ENCODE results near the gene RAB25.
"Not testable (repeated sequence)": the region's sequence is repeated elsewhere in the genome, so short reads cannot be mapped to it uniquely, and the experiment has no call there.

RAB25 gene

GRCh38 chr1:156060937-156061636 lies at the start of gene RAB25:
RAB25 (plus strand) TSS chr1:156061160; CDS start chr1:156061401, 241 bp downstream.
- DNase-seq, result no peak

DNA sequence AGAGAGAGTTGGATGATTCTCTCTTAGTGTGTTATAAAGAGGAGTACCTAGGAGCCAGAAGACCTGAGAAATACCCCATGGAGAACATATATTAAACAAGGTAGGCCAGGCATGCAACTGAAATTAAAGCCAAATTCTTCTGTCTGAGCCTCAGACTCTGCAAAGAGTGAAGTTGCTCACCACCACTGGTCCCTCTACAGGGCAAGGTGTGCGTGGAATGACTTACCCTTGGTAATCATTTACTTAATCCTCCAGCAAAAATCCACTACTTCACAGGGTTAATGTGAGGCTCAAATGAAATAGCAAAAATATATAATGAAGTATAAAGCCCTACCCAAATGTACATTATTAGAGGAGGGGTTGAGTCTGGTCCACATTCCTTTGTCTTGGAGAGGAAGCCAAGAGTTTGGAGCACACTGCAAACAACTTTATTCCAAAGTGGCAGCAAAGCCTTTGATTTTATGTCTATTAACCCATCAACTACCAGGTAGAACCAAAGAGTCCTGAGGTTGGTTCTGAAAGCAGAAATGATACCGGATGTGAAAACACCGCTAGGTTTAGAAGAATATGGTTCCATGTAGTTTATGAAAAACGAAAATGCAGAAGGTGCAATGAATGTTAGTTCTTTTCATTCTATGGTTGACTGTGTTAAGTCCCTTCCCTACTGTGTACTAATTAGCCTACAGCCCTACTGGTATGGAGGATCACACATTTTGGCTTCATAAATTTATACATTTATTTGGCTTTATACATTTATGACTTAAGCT lies 48.7 kb upstream of the RAB25 start:
- DNase-seq, result no peak

- no peak for DNase-seq
Observed at GRCh38 chr1:156014829-156015228, 46.1 kb upstream of the RAB25 start.

DNA sequence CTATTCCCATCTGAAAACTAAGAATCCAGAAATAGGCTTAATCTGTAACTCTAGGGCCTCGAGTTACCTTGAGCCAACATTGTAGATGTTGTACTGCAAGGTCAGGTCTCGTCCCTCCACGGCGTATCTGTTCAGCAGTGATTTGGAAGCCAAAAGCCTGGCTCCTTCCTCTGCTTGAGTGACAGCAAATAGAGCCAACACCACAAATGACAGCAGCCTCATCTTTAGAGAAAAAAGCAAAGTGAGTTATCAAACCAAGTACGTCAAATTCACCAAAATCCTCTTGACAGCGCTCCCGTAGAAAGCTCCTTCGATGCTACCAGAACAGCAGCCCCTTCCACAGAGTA lies 41.0 kb upstream of the RAB25 start:
- DNase-seq, result no peak

- peak; percentile 90 for DNase-seq
Observed at GRCh38 chr1:156020293-156021092, 40.5 kb upstream of the RAB25 start, which contains the start of gene SSR2. SSR2 (minus strand) TSS chr1:156020951; CDS start chr1:156020167, 784 bp downstream.

DNA sequence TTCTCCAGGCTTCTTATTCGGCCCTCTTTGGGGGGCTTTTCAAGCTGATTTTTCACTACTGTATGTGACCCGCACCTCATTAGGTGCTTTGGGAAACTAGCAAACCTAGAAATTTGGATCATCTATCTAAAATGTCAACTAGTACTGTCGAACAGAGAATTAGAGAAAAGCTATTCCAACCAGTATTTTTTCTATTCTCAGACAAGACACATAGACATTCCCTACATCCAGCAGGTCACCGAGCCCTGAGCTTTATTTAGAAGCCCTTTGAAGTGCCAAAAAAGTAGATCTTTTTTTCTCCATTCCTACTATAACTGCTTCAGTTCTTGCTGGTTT lies 39.9 kb upstream of the RAB25 start:
- no peak for DNase-seq

GRCh38 chr1:156021954-156022353 lies 39.0 kb upstream of the RAB25 start:
- no peak for DNase-seq

DNA sequence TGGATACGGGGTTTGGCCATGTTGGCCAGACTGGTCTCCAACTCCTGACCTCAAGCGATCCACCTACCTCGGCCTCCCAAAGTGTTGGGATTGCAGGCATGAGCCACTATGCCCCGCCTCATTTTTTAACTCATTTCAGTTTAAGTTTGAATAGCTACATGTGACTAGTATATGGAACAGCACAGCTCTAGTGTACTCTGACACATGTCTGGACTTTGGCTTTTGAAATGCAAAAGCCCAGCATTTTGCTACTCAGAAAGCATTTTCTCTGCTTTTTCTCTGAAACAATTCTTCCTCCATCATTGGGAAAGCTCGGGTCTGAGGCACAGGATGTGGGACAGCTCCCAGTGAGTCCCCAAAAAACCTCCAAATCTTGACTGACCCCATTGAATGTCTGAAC lies 36.2 kb upstream of the RAB25 start:
- DNase-seq, result no peak

DNA sequence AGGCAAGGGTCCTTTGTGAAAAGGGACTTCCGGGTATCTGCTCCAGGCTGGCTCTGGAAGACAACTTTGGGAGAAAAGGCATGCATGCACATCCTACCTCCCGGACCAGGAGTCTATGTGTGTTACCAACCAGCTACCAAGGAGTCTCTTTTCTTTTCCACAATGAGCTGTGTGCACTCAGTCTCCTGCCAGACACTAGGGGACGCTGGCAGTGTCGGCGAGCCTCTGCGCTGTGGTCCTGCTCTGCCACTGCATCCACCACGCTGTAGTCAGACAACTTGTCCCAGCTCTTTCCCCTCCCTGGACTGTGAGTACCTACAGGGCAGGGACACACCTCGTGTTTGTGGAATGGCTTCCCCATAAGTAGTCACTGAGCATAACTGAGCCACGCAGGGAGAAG lies 35.1 kb upstream of the RAB25 start:
- DNase-seq, result peak; percentile 42

DNA sequence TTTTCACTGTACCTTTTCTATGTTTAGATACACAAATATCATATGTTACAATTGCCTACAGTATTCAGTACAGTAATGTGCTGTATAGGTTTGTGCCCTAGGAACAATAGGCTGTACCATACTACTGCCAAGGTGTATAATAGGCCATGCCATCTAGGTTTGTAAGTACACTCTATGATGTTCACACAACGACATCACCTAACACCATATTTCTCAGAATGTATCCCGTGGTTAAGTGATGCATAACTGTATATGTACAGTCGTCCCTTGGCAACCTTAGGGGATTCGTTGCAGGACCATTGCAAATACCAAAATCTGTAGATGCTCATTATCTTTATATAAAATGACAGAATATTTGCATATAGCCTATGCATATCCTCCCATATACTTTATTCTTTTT lies 34.4 kb upstream of the RAB25 start:
- no peak for DNase-seq

DNA sequence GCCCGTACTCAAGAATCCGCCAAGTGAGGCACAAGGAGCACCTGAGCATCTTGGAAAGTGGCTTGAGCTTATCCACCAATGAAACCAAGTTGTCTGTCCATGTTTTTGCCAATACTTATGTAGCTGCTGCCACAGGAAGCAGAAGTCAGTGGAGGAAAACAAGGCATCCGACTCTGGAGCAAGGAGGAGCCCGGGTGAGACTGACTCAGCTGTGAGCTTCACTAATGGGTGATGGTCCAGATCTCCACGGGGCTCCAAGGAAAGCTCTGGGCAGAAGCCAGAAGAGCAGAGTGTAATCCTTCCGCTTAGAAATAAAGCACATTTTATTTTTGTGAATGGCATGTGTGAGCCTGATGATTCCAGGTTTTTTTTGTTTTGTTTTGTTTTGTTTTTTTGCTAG lies 27.9 kb upstream of the RAB25 start:
- no peak for DNase-seq

DNA sequence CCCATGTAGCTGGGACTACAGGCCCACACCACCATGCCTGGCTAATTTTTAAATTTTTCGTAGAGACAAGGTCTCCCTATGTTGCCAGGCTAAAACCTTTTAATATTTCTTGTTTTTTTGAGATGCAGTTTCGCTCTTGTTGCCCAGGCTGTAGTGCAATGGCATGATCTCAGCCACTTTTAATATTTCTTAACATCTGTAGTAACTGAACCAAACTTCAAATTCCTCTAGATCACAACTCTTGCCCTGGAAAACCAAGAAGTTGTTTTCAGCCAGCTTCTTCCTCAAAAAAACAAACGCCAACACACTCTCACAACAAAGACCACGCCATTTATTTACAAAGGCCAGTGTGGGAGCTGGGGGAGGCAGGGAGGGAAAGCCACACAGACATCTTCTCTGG lies 26.0 kb upstream of the RAB25 start:
- not testable (repeated sequence) for DNase-seq

- DNase-seq, result no peak
Observed at GRCh38 chr1:156042828-156043227, 18.1 kb upstream of the RAB25 start.

DNA sequence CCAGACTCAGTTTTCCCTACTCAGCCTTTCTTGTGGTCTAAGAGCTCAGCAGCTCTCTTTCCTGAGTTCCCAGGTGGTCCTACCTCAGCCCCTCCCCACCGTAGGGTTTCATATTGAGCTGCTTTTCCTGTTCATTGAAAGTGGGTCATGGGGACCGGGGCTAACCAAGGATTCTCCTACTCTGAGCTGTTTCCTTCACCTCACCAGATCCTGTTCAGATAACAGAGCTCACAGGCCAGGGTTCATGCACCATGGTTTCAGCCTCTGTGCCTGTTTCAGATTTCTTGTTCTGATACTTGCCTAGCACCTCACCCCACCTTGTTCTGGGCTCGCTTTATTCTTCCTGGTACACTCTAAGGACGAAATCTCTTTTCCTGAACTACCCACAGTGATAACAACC lies 15.9 kb upstream of the RAB25 start:
- no peak for DNase-seq

DNA sequence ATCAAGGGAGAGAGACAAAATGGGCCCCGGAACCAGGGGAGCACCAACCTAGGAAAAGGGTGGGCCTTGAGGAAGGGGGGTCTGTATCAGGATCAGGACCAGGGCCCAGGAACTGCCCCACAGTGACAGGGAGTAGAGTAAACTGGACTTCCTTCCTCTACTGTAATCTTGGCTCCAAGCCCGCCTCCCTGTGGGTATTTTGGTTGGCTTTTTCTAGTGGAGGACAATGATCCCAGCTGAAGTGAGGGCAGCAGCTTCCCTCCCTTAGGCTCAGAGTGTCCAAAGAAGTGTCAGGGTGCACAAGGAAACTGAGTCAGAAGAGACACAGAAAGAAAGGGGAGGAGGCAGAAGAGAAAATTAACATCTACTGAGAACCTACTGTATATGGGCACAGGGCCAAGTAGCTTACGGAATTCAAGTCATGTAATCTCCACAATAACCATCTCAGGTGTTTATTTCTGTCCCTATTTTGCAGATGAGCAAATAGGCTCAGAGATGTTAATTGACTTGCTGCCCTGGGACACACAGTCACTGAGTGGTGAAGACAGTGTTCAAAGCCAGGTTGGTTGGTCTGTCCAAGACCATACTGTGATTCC lies 12.2 kb upstream of the RAB25 start:
- no peak for DNase-seq

DNA sequence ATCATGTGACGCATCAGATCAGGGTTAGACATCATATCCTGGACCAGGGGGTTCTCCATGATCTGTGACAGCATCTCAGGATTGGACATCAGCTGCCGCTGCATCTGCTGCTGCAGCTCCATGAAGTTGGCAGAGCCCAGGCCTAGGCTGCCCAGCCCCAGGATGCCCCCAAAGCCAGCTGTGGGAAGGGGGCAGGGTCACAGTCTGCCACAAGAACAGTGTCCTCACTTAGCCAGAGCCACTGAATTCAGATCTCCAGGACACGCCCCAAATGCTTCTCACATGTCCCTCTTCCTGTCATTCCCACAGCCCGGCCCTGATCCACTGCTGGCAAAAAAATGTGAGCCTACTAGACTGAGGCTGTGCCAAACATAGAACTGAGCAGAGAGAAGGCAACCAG lies 10.6 kb upstream of the RAB25 start:
- DNase-seq, result no peak

- DNase-seq, result no peak
Observed at GRCh38 chr1:156051011-156051725, 9.8 kb upstream of the RAB25 start.

DNA sequence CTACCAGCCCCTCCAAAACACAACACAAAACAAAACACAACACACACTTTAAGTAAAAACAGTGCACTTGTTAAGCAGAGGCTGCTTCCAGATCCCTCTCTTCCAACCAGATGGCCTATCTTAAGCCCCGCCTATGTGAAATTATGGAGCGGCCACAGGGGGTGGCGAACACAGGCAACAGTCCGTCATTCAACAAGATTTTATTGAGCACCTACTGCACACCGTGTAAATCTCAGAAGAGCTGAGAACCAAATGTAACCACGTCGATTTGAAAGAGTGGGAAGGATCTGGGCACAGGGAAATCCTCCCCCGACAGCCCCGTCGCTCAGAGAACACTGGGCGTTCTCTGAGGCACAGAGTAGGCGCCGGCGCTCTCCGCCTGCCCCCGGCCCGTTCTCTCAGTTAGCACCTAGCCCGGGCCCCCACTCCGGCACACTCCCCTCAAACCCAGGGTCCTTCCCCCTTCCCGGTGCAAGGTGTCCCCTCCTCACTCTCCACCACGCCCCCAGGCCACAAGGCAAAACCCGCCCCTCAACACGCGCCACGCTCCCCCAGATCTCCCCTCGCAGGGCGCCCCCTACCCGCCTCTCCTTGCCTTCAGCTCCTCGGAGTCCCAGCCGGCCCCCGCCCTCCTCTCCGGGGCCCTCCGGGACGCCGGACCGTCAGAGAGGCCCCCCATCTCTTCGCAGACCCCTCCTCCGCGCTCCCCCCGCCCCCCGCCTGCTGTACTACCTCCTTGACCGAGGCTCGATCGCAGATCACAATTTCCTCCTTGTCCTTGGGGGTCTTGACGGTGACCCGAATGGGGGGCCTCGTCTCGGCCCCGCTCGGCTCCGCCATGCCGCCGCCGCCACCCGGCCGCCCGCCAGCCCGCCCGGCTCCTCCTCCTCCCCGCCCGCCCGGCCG lies 7.8 kb upstream of the RAB25 start:
- DNase-seq, result peak; percentile 71

DNA sequence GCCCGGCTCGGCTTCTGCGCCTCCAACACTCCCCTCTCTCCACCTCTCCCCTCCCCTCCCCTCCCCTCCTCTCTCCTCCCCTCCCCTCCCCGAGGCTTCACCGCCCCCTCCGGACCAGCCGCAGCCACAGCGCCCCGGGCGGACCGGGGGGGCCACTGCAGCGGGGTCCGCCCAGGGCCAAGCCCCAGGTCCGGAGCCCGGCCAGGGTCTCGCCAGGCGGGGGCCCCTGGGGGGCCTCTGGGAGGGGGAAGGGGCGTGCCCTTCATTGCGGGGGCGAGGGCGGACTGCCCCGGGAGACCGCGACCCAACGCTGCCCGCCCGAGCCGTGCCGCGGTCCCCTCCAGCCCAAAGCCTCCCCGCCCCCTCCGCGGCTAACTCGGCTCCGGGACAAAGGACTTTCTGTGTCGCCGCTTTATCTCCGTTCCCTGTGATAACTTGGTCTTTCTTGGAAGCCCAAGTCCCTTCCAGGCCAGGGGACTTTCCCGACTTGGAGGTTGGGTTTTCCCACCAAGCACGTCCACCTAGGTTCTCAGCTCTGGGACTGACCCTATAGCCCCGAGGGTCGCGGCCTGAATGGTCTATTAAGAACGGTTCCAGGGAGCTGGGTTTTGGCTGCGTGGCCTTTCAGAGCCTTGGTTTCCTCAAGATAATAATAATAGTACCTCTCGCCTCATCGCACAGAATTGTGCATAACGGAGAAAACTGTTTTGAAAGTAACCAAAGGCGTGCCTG lies 7.0 kb upstream of the RAB25 start, which contains the start of gene UBQLN4:
TSS of gene UBQLN4 (minus strand) at position 31 of the 732 bp plus-strand sequence. CDS start 97 bp downstream, outside the sequence.
- peak; percentile 89 for DNase-seq

DNA sequence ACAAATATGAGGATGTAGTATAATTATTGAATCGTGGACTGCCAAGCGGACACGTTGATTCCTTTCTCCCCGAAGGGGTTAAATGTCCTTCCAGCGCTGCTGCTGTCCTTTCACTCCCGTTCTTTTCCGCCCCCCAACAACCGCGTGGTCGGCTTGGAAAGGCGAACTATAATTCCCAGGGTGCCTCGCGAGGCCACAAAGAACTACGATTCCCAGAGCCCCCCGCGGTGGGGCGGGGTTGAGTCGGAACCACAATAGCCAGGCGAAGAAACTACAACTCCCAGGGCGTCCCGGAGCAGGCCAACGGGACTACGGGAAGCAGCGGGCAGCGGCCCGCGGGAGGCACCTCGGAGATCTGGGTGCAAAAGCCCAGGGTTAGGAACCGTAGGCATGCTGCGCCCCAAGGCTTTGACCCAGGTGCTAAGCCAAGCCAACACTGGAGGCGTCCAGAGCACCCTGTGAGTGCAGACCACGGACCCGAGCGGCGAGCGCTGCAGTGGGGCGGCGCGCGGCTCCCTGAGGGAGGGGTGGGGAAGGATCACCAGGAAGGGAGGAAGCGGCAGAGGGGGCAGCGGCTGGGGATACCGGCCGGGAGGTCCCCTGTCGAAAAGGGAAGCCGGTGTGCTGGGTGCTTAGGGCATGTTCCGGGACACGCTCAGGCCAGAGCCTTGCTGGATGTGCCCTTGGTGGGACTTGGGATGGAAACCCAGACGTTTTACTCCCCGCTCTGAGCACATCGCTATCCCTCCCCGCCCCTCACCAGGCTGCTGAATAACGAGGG lies 6.3 kb upstream of the RAB25 start, which contains the start of gene LAMTOR2:
TSS of gene LAMTOR2 (plus strand) at position 283 of the 781 bp plus-strand sequence. CDS start at position 391, 108 bp downstream.
- DNase-seq, result peak; percentile 96

Measured in CD4-positive, alpha-beta T cell treated with Interleukin-10 for 1 hour (primary cell).